HFFc6 (cell line): Measurements from ENCODE around the gene PRR12. TPM values are rescaled to one million over a fixed set of nuclear protein-coding genes. Genes with fewer than 3 reads are reported as not detected.

Experiments used
- DNase-seq: peaks from one replicate; pipeline ENCODE4 v3.0.0-alpha.2; 2018
- H3K27ac Mint-ChIP-seq: 2 replicates; pipeline ENCODE4 v1.8.0; 2020; ENCODE audit warnings: mild to moderate bottlenecking, mixed read lengths
- H3K27me3 Mint-ChIP-seq: 2 replicates; pipeline ENCODE4 v1.8.0; 2021; ENCODE audit warnings: mild to moderate bottlenecking, moderate library complexity, mixed read lengths; ENCODE audit not compliant: insufficient read depth
- H3K36me3 Mint-ChIP-seq: 2 replicates; pipeline ENCODE4 v1.8.0; 2021; ENCODE audit warnings: low read depth, mixed read lengths
- H3K4me1 Mint-ChIP-seq: 2 replicates; pipeline ENCODE4 v1.8.0; 2020; ENCODE audit warnings: low read depth, mixed read lengths
- H3K4me3 Mint-ChIP-seq: 2 replicates; pipeline ENCODE4 v1.8.0; 2020; ENCODE audit warnings: mild to moderate bottlenecking, moderate library complexity, mixed read lengths
- H3K9me3 Mint-ChIP-seq: 2 replicates; pipeline ENCODE4 v1.8.0; 2020; ENCODE audit warnings: mild to moderate bottlenecking, mixed read lengths
- CTCF ChIP-seq: fragments of 200-600 bp; sonication (generic); IDR thresholded peaks from 2 replicates; pipeline ENCODE4 v1.5.0; 2021; ENCODE audit warnings: antibody characterized with exemption, mild to moderate bottlenecking
- total RNA-seq, 6 experiments: library from RNA; stranded (reverse); fragmentation: NEBNext Ultra II Directional; extraction: Animal tissue kit (Norgen Biotek cat#: 25700); gene quantifications; 2 replicates in 1 of 6; 3 replicates in 5 of 6; pipeline ENCODE4 v1.2.3, GENCODE V29; 2021

The PRR12 gene
- total RNA-seq, 6 experiments from 2014 or later = 23.3 to 26.2 (median 24.3) TPM

DNA sequence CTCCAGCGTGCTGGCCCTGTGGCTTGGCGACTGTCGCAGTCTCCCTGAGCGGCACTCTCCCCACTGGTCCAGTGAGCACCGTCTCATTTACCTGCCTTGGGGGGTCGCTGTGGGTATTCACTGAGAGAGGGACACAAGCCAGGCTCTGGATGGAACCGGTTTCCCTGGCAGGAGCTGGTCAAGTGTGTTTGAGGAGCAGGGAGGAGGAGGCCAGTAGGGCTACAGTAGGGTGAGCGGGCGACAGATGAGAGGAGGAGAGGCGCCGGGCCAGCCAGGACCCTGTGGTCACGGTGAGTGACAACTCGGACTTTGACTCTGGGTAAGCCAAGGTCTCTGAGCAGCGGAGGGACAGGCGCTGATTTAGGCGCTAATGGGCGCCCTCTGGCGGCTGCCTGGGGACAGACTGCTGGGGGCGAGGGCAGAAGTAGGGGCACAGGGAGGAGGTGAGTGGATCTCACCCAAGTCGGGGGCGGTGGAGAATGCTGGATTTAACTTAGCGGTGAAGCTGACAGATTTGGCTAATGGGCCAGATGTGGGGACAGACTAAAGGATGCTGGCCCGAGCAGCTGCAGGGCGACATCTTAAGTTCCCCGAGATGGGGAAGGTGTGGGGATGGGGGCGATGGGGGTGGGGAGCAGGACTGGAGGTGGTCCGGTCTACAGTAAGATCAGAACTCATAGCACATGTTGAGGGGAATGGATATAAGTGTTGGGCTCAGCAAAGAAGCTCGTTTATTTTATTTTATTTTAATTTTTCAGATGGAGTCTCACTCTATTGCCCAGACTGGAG is 81.3 kb downstream of the PRR12 start:
- no peaks in the 10 kb centered on the region for H3K9me3 Mint-ChIP-seq
- H3K4me3 Mint-ChIP-seq = no peak overlapping the region
- peak; percentile 43 for DNase-seq
- H3K27me3 Mint-ChIP-seq = peaks cover 5% of the 10 kb centered on the region
- H3K36me3 Mint-ChIP-seq = peaks cover 4% of the 10 kb centered on the region; the same call in 1 of the 2 replicates
- peak overlapping the region; percentile 69 for H3K27ac Mint-ChIP-seq
- TF ChIP-seq CTCF = peak; percentile 92
- H3K4me1 Mint-ChIP-seq = peaks cover 18% of the 10 kb centered on the region

Other genes starting within 250 kb of the PRR12 start
- 10 to 100 TPM; 16.5 to 23.1 (median 20.8) TPM for gene TEAD2, start 228.8 kb upstream of the PRR12 start, total RNA-seq
- not detected for gene DKKL1, start 227.3 kb upstream of the PRR12 start, total RNA-seq
- gene KASH5, start 202.9 kb upstream of the PRR12 start, total RNA-seq = not detected
- not detected for gene PTH2, start 167.7 kb upstream of the PRR12 start, total RNA-seq
- not detected for gene GFY, start 165.8 kb upstream of the PRR12 start, total RNA-seq
- under 1 TPM in 5 of 6 experiments, not detected in 1; 0.05 to 0.17 (median 0.09) TPM for gene SLC17A7, start 149.7 kb upstream of the PRR12 start, total RNA-seq
- 10 to 100 TPM; 55.8 to 65.6 (median 57.5) TPM for gene PIH1D1, start 139.4 kb upstream of the PRR12 start, total RNA-seq
- gene ALDH16A1, start 138.0 kb upstream of the PRR12 start, total RNA-seq = 10 to 100 TPM; 13.9 to 23.0 (median 19.8) TPM
- gene FLT3LG, start 117.0 kb upstream of the PRR12 start, total RNA-seq = 10 to 100 TPM in 2 of 6 experiments, 1 to 10 TPM in 4; 4.9 to 12.5 (median 9.4) TPM
- 1,000 to 10,000 TPM; 2,015 to 2,373 (median 2,179) TPM for gene RPL13A, start 103.6 kb upstream of the PRR12 start, total RNA-seq
- 1,000 to 10,000 TPM; 1,343 to 1,545 (median 1,429) TPM for gene RPS11, start 94.7 kb upstream of the PRR12 start, total RNA-seq
- gene FCGRT, start 78.5 kb upstream of the PRR12 start, total RNA-seq = 10 to 100 TPM; 33.2 to 39.3 (median 37.4) TPM
- 100 to 1,000 TPM; 117 to 316 (median 287) TPM for gene RCN3, start 63.2 kb upstream of the PRR12 start, total RNA-seq
- gene NOSIP, start 10.6 kb upstream of the PRR12 start, total RNA-seq = 10 to 100 TPM; 66.0 to 79.7 (median 72.4) TPM
- gene PRRG2, start 9.9 kb upstream of the PRR12 start, total RNA-seq = under 1 TPM; 0.33 to 0.69 (median 0.42) TPM
- 100 to 1,000 TPM; 130 to 162 (median 133) TPM for gene RRAS, start 49.0 kb downstream of the PRR12 start, total RNA-seq
- gene SCAF1, start 51.0 kb downstream of the PRR12 start, total RNA-seq = 100 to 1,000 TPM; 112 to 134 (median 121) TPM
- 10 to 100 TPM; 55.5 to 72.8 (median 58.7) TPM for gene IRF3, start 74.7 kb downstream of the PRR12 start, total RNA-seq
- gene BCL2L12, start 74.8 kb downstream of the PRR12 start, total RNA-seq = 10 to 100 TPM; 23.9 to 34.2 (median 33.4) TPM
- 100 to 1,000 TPM; 209 to 226 (median 217) TPM for gene PRMT1, start 86.1 kb downstream of the PRR12 start, total RNA-seq
- gene ADM5, start 98.4 kb downstream of the PRR12 start, total RNA-seq = under 1 TPM; 0.74 to 0.99 (median 0.87) TPM
- gene CPT1C, start 99.9 kb downstream of the PRR12 start, total RNA-seq = 10 to 100 TPM; 32.7 to 42.6 (median 36.4) TPM
- not detected for gene TSKS, start 172.1 kb downstream of the PRR12 start, total RNA-seq
- 100 to 1,000 TPM; 145 to 177 (median 162) TPM for gene AP2A1, start 175.8 kb downstream of the PRR12 start, total RNA-seq
- 10 to 100 TPM in 5 of 6 experiments, 1 to 10 TPM in 1; 9.4 to 14.2 (median 11.7) TPM for gene FUZ, start 222.1 kb downstream of the PRR12 start, total RNA-seq
- gene MED25, start 227.1 kb downstream of the PRR12 start, total RNA-seq = 10 to 100 TPM; 44.5 to 50.6 (median 47.8) TPM